Measurements from ENCODE around the gene TMC6.
"Not testable (repeated sequence)": the region's sequence is repeated elsewhere in the genome, so short reads cannot be mapped to it uniquely, and the experiment has no call there.

TMC6 gene

GRCh38 chr17:78095035-78095434 lies 33.5 kb downstream of the TMC6 start:
- intact Hi-C loops (cut with DNase I), result no loop called here
- no peak for DNase-seq

GRCh38 chr17:78092794-78093324 lies 35.7 kb downstream of the TMC6 start:
- no peak for DNase-seq
- intact Hi-C loops (cut with DNase I), result no loop called here

GRCh38 chr17:78089576-78090281 lies 38.8 kb downstream of the TMC6 start:
- intact Hi-C loops (cut with DNase I), result loop anchor here (10.0 kb wide), 1 partner anchor 165 kb away; no protein-coding TSS in a partner anchor
- DNase-seq, result no peak

- intact Hi-C loops (cut with DNase I), result loop anchor here (10.0 kb wide), 1 partner anchor 166 kb away; no protein-coding TSS in a partner anchor
- DNase-seq, result no peak
Observed at GRCh38 chr17:78088529-78088928, 40.0 kb downstream of the TMC6 start.

- peak in 2 of 10 donors; percentile 86 to 87 for DNase-seq
Observed at GRCh38 chr17:78086740-78087139, 41.8 kb downstream of the TMC6 start.

GRCh38 chr17:78082988-78083387 lies 45.6 kb downstream of the TMC6 start:
- peak in 1 of 10 donors; percentile 89 for DNase-seq
- intact Hi-C loops (cut with DNase I), result loop anchor here (10.0 kb wide), 1 partner anchor 172 kb away; no protein-coding TSS in a partner anchor

More at GRCh38 chr17:78086740-78087139, 41.8 kb downstream of the TMC6 start:
- intact Hi-C loops (cut with DNase I), result loop anchor here (10.0 kb wide), 1 partner anchor 168 kb away; no protein-coding TSS in a partner anchor

GRCh38 chr17:78082355-78082872 lies 46.1 kb downstream of the TMC6 start:
- DNase-seq, result peak in 8 of 10 donors; percentile 34 to 90 (median 58)
- intact Hi-C loops (cut with DNase I), result loop anchor here (10.0 kb wide), 1 partner anchor 172 kb away; no protein-coding TSS in a partner anchor

- no peak for DNase-seq
- intact Hi-C loops (cut with DNase I), result loop anchor here (10.0 kb wide), 1 partner anchor 173 kb away; no protein-coding TSS in a partner anchor
Observed at GRCh38 chr17:78081551-78081950, 47.0 kb downstream of the TMC6 start.

- no peak for DNase-seq
- intact Hi-C loops (cut with DNase I), result loop anchor here (5.0 kb wide), 1 partner anchor 37 kb away; no protein-coding TSS in a partner anchor
Observed at GRCh38 chr17:78079253-78079652, 49.3 kb downstream of the TMC6 start.

- DNase-seq, result peak in 8 of 10 donors; percentile 39 to 95 (median 66)
- intact Hi-C loops (cut with DNase I), result loop anchor here (5.0 kb wide), 1 partner anchor 33 kb away; no protein-coding TSS in a partner anchor
Observed at GRCh38 chr17:78075545-78075944, 53.0 kb downstream of the TMC6 start.

GRCh38 chr17:78075011-78075410 lies 53.5 kb downstream of the TMC6 start:
- no peak for DNase-seq
- intact Hi-C loops (cut with DNase I), result loop anchor here (5.0 kb wide), 1 partner anchor 33 kb away; no protein-coding TSS in a partner anchor

GRCh38 chr17:78072961-78073360 lies 55.6 kb downstream of the TMC6 start:
- no peak for DNase-seq
- intact Hi-C loops (cut with DNase I), result loop anchor here (5.0 kb wide), 1 partner anchor 56 kb away; no protein-coding TSS in a partner anchor

GRCh38 chr17:78069695-78070094 lies 58.9 kb downstream of the TMC6 start:
- no peak for DNase-seq
- intact Hi-C loops (cut with DNase I), result loop anchor here (5.0 kb wide), 1 partner anchor 52 kb away; no protein-coding TSS in a partner anchor

- DNase-seq; intact Hi-C loops (cut with DNase I): not testable (repeated sequence)
Observed at GRCh38 chr17:78066976-78067375, 61.6 kb downstream of the TMC6 start.

GRCh38 chr17:78064708-78065107 lies 63.8 kb downstream of the TMC6 start:
- no peak for DNase-seq
- intact Hi-C loops (cut with DNase I), result no loop called here

- no peak for DNase-seq
- intact Hi-C loops (cut with DNase I), result no loop called here
Observed at GRCh38 chr17:78063489-78063888, 65.1 kb downstream of the TMC6 start.

- intact Hi-C loops (cut with DNase I), result no loop called here
- DNase-seq, result no peak
Observed at GRCh38 chr17:78062596-78062995, 66.0 kb downstream of the TMC6 start.

All from posterior cingulate gyrus (tissue), 11 donors.